Vagina (tissue), 1 donor: ENCODE data around the gene TNNC1. TPM values are rescaled to one million over a fixed set of nuclear protein-coding genes. Genes with fewer than 3 reads are reported as not detected.

Source experiments
- total RNA-seq: library from RNA; depleted of rRNA; stranded (reverse); fragments of >200 nt; gene quantifications from one replicate; pipeline ENCODE4 v1.2.3, GENCODE V29; 2016

TNNC1 gene
- total RNA-seq, 1 donor from 2014 or later = 1.7 TPM

Other genes starting within 250 kb of the TNNC1 start
- not detected for gene TLR9, start 228.4 kb downstream of the TNNC1 start, total RNA-seq
- 93.8 TPM for gene TWF2, start 214.9 kb downstream of the TNNC1 start, total RNA-seq
- 25.0 TPM for gene PPM1M, start 208.3 kb downstream of the TNNC1 start, total RNA-seq
- 44.4 TPM for gene WDR82, start 175.4 kb downstream of the TNNC1 start, total RNA-seq
- gene GLYCTK, start 166.2 kb downstream of the TNNC1 start, total RNA-seq = 10.3 TPM
- 12.3 TPM for gene DNAH1, start 137.7 kb downstream of the TNNC1 start, total RNA-seq
- gene BAP1, start 44.0 kb downstream of the TNNC1 start, total RNA-seq = 68.0 TPM
- 13.5 TPM for gene PHF7, start 43.4 kb downstream of the TNNC1 start, total RNA-seq
- 8.3 TPM for gene SEMA3G, start 8.9 kb downstream of the TNNC1 start, total RNA-seq
- 103 TPM for gene NISCH, start 1.6 kb upstream of the TNNC1 start, total RNA-seq
- 124 TPM for gene STAB1, start 41.3 kb upstream of the TNNC1 start, total RNA-seq
- 63.3 TPM for gene NT5DC2, start 79.8 kb upstream of the TNNC1 start, total RNA-seq
- gene UQCC5, start 82.6 kb upstream of the TNNC1 start, total RNA-seq = 1.2 TPM
- 64.6 TPM for gene PBRM1, start 231.9 kb upstream of the TNNC1 start, total RNA-seq
- 73.4 TPM for gene GNL3, start 232.0 kb upstream of the TNNC1 start, total RNA-seq